OCI-LY7 (cell line): Measurements from ENCODE around the gene HIF1A. TPM values are rescaled to one million over a fixed set of nuclear protein-coding genes. Genes with fewer than 3 reads are reported as not detected.

ENCODE experiments used
- BruUV-seq: library from RNA; stranded (reverse); fragments of 400-500 nt; replicated peaks from 2 replicates; lab custom pipeline; 2021; lab: Mats Ljungman, UMichigan
- CTCF ChIA-PET: fragments of 300-600 bp; sonication (Branson Sonifier 250); formaldehyde crosslinking; loops from one replicate; lab custom pipeline; 2022; ENCODE audit warnings: antibody characterized with exemption; ENCODE audit not compliant: unreplicated experiment; lab: Charles Lee
- POLR2A ChIA-PET: fragments of 300-600 bp; sonication (Branson Sonifier 250); formaldehyde crosslinking; loops from one replicate; lab custom pipeline; 2022; ENCODE audit warnings: antibody characterized with exemption; lab: Charles Lee
- DNase-seq: peaks from one replicate; pipeline ENCODE4 v3.0.0-alpha.2; 2015; ENCODE audit warnings: low spot score
- H2AFZ ChIP-seq: fragments of 200-600 bp; sonication (generic), shearing (Covaris generic); 2 replicates; pipeline ENCODE4 v1.6.1; 2014; ENCODE audit warnings: mild to moderate bottlenecking, antibody characterized with exemption, low read length, moderate library complexity
- H3K27ac ChIP-seq: fragments of 200-600 bp; sonication (generic); 2 replicates; pipeline ENCODE4 v1.5.1; 2014; ENCODE audit warnings: mixed run types, low read depth, mild to moderate bottlenecking, moderate library complexity, low read length, inconsistent platforms; ENCODE audit not compliant: poor library complexity, severe bottlenecking
- H3K36me3 ChIP-seq: fragments of 200-600 bp; sonication (generic); 2 replicates; pipeline ENCODE4 v1.6.1; 2014; ENCODE audit warnings: mild to moderate bottlenecking, antibody characterized with exemption, low read length, moderate library complexity, mixed read lengths; ENCODE audit not compliant: insufficient read depth
- H3K4me1 ChIP-seq: fragments of 200-600 bp; sonication (generic); 2 replicates; pipeline ENCODE4 v1.5.1; 2014; ENCODE audit warnings: mild to moderate bottlenecking, low read length; ENCODE audit not compliant: insufficient read depth, poor library complexity, severe bottlenecking
- H3K4me2 ChIP-seq: fragments of 200-600 bp; sonication (generic); 2 replicates; pipeline ENCODE4 v1.6.1; 2014; ENCODE audit warnings: mild to moderate bottlenecking, low read length
- H3K4me3 ChIP-seq: fragments of 200-600 bp; sonication (generic); 2 replicates; pipeline ENCODE4 v1.5.1; 2014; ENCODE audit warnings: mild to moderate bottlenecking, low read depth, low read length; ENCODE audit not compliant: poor library complexity, severe bottlenecking
- H3K79me2 ChIP-seq: fragments of 200-600 bp; sonication (generic); 2 replicates; pipeline ENCODE4 v1.6.1; 2016; ENCODE audit warnings: low read depth, mild to moderate bottlenecking, low read length, moderate library complexity, mixed read lengths; ENCODE audit not compliant: insufficient read depth
- H3K9me2 ChIP-seq: fragments of 200-600 bp; sonication (generic); 2 replicates; pipeline ENCODE4 v1.6.1; 2016; ENCODE audit warnings: mild to moderate bottlenecking, low read length, mixed read lengths; ENCODE audit not compliant: insufficient read depth
- H3K9me3 ChIP-seq: fragments of 200-600 bp; sonication (generic); 2 replicates; pipeline ENCODE4 v1.6.1; 2014; ENCODE audit warnings: mild to moderate bottlenecking, mixed run types, low read length, mixed read lengths
- H4K20me1 ChIP-seq: fragments of 200-600 bp; sonication (generic); 2 replicates; pipeline ENCODE4 v1.6.1; 2014; ENCODE audit warnings: mild to moderate bottlenecking, antibody characterized with exemption, low read length, moderate library complexity, mixed read lengths; ENCODE audit not compliant: insufficient read depth
- CTCF ChIP-seq: fragments of 200-600 bp; sonication (generic); conservative IDR thresholded peaks from 2 replicates; pipeline ENCODE4 v1.5.1; 2014; ENCODE audit warnings: mild to moderate bottlenecking, antibody characterized with exemption, low read length, moderate library complexity, mixed read lengths
- EZH2phosphoT487 ChIP-seq: fragments of 200-600 bp; sonication (generic); IDR thresholded peaks from 2 replicates; pipeline ENCODE4 v1.6.1; 2018; ENCODE audit warnings: low read depth, borderline replicate concordance, mild to moderate bottlenecking, mixed run types, antibody characterized with exemption, low read length, moderate library complexity, mixed read lengths
- intact Hi-C: fragments of 100-400 bp; cut with micrococcal nuclease; formaldehyde crosslinking; loops from one replicate; pipeline ENCODE4 v1.10.0; 2022; ENCODE audit not compliant: unreplicated experiment
- total RNA-seq, 2 experiments: library from RNA; depleted of rRNA in 1 of 2; stranded (reverse); fragments of >200 nt in 1 of 2; shearing (Covaris generic) in 1 of 2; gene quantifications; 2 replicates each; pipeline ENCODE4 v1.2.3, GENCODE V29; 2014 to 2022

Gene HIF1A
- total RNA-seq, 2 experiments from 2014 or later, result 71.7 to 88.1 TPM

DNA sequence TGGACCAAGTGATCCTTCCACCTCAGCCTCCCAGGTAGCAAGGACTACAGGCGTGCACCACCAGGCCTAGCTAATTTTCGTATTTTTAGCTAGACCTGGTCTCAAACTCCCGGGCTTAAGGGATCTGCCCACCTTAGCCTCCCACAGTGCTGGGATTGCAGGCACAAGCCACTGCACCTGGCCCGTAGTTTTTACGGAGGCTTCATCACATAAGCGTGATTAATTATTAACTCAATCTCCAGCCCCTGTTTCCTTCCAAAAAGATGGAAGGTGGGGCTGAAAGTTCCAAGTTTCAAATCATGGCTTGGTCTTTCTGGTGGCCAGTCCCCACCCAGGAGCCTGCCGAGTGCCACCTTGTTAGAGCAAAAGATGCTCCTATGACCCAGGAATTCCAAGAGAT lies 22.5 kb upstream of the HIF1A start:
- Histone ChIP-seq H4K20me1 (no peaks in the 10 kb centered on the region), H3K4me2 (no peak overlapping the region), H3K9me2 (no peaks in the 10 kb centered on the region), H3K79me2 (no peaks in the 10 kb centered on the region), H3K9me3 (no peaks in the 10 kb centered on the region), H3K4me1 (peaks cover 17% of the 10 kb centered on the region), H3K36me3 (no peaks in the 10 kb centered on the region), H3K27ac (no peak overlapping the region), H2AFZ (0 out of 2 replicates have a peak overlapping the region, but pooled peaks have one; percentile 49), H3K4me3 (no peak overlapping the region)
- intact Hi-C loops, result no loop called here
- ChIA-PET CTCF (interaction anchor here (0.9 kb wide), 1 partner anchor 9 kb away, joined by 3 read pairs; no protein-coding TSS in a partner anchor), POLR2A (interaction anchor here (0.7 to 2.1 kb wide), 4 partner anchors 10 to 89 kb away, joined by 4 to 11 read pairs (median 4); partner anchors contain the start of gene SNAPC1)
- BruUV-seq, result no TSS peak
- DNase-seq, result no peak
- TF ChIP-seq CTCF (no peak), EZH2phosphoT487 (no peak)

DNA sequence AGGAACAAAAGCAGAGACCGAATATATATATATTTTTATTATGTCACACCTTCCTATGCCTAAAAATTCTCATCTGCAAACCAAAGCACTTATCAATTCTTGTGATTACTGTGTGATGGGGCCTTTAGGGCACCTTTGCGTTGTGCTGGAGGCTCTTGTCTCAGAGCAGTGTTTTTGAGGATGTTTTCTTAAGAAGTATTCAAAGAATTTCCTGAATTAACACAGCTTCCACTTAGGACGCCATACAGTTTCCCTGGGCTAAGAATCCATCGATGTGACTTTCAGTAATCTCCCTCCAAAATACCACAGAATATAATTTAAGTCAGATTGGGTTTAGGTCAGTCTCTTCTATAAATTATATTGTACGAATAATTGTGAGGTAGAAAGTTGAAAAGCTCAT lies 22.0 kb upstream of the HIF1A start:
- POLR2A ChIA-PET, result interaction anchor here (0.6 to 2.1 kb wide), 3 partner anchors 10 to 194 kb away, joined by 3 to 11 read pairs (median 4); no protein-coding TSS in a partner anchor
- Histone ChIP-seq H3K4me2 (no peak overlapping the region), H4K20me1 (no peaks in the 10 kb centered on the region), H3K9me2 (no peaks in the 10 kb centered on the region), H3K4me3 (no peak overlapping the region), H3K36me3 (no peaks in the 10 kb centered on the region), H3K27ac (no peak overlapping the region), H3K4me1 (peaks cover 17% of the 10 kb centered on the region), H3K79me2 (no peaks in the 10 kb centered on the region), H3K9me3 (no peaks in the 10 kb centered on the region), H2AFZ (peak overlapping the region; percentile 49; the same call in 1 of the 2 replicates)
- BruUV-seq, result no TSS peak
- intact Hi-C loops, result no loop called here
- no peak for DNase-seq
- CTCF ChIA-PET, result interaction anchor here (0.9 kb wide), 1 partner anchor 10 kb away, joined by 3 read pairs; no protein-coding TSS in a partner anchor
- TF ChIP-seq CTCF (no peak), EZH2phosphoT487 (no peak)

- intact Hi-C loops, result no loop called here
- no peaks in the 10 kb centered on the region for H3K79me2 ChIP-seq
- no peaks in the 10 kb centered on the region for H4K20me1 ChIP-seq
- CTCF ChIA-PET, result no interaction called here
- H3K4me3 ChIP-seq, result no peak overlapping the region
- no peak overlapping the region for H2AFZ ChIP-seq
- no peak overlapping the region for H3K27ac ChIP-seq
- no peaks in the 10 kb centered on the region for H3K9me3 ChIP-seq
- no peaks in the 10 kb centered on the region for H3K36me3 ChIP-seq
- no TSS peak for BruUV-seq
- peaks cover 15% of the 10 kb centered on the region for H3K4me1 ChIP-seq
- no peak for DNase-seq
- H3K9me2 ChIP-seq, result no peaks in the 10 kb centered on the region
- TF ChIP-seq EZH2phosphoT487 (no peak), CTCF (no peak)
- POLR2A ChIA-PET, result no interaction called here
- no peak overlapping the region for H3K4me2 ChIP-seq
Measured at GRCh38 chr14:61675291-61675690, 20.0 kb upstream of the HIF1A start.
